Testis (tissue), 3 donors: ENCODE results near the gene ATP2B2. TPM values are rescaled to one million over a fixed set of nuclear protein-coding genes. Genes with fewer than 3 reads are reported as not detected.

ENCODE experiments used
- DNase-seq: peaks from one replicate; pipeline ENCODE4 v3.0.0-alpha.2; 2019
- H3K27ac ChIP-seq, 2 donors: fragments of 200-600 bp; sonication (generic); one replicate each; pipeline ENCODE4 v1.5.1; 2019
- H3K27me3 ChIP-seq: fragments of 200-600 bp; sonication (generic); one replicate; pipeline ENCODE4 v1.5.1; 2019
- H3K36me3 ChIP-seq: fragments of 200-600 bp; sonication (generic); one replicate; pipeline ENCODE4 v1.5.1; 2017; ENCODE audit warnings: low read depth; ENCODE audit errors: missing control alignments
- H3K4me1 ChIP-seq: fragments of 200-600 bp; sonication (generic); one replicate; pipeline ENCODE4 v1.5.1; 2019
- H3K4me3 ChIP-seq, 2 donors: fragments of 200-600 bp; sonication (generic); one replicate each; pipeline ENCODE4 v1.5.1; 2017 to 2019
- H3K9me3 ChIP-seq: fragments of 200-600 bp; sonication (generic); one replicate; pipeline ENCODE4 v1.5.1; 2017
- POLR2A ChIP-seq: fragments of 450-650 bp; IDR thresholded peaks from one replicate; pipeline ENCODE4 v1.6.1; 2017; ENCODE audit warnings: antibody characterized with exemption, mild to moderate bottlenecking, moderate library complexity
- WGBS, 2 donors: methylation state at CpG; one replicate each; pipeline ENCODE4 v1.1.5; 2018; 5-methylcytosine and 5-hydroxymethylcytosine counted together
- intact Hi-C: fragments of 100-400 bp; cut with DNase I; formaldehyde crosslinking; loops from one replicate; pipeline ENCODE4 v1.15.1; 2023; ENCODE audit warnings: low total_unique reads
- microRNA counts, 2 donors: library from miRNA; unstranded; fragments of <30 nt; microRNA quantifications; one replicate each; lab custom pipeline; 2016
- microRNA-seq, 2 donors: library from miRNA; unstranded; fragments of <30 nt; microRNA quantifications; one replicate each; pipeline ENCODE4, GENCODE V29; 2016; ENCODE audit warnings: borderline number of aligned reads in 2 of 2, borderline replicate concordance in 1 of 2
- polyA plus RNA-seq: library from polyadenylated mRNA; stranded (reverse); fragments of 350-450 nt; fragmentation: Illumina TruSeq; extraction: RNeasy Lipid Tissue Mini Kit (QIAGEN cat#74804); gene quantifications from one replicate; pipeline ENCODE4 v1.2.3, GENCODE V29; 2014; ENCODE audit warnings: low read depth, low replicate concordance; ENCODE audit not compliant: insufficient read depth
- small RNA-seq, 2 donors: library from RNA; depleted of rRNA; stranded (forward); fragments of <200 nt; gene quantifications; one replicate each; pipeline ENCODE3, GENCODE V24; 2016
- total RNA-seq, 2 donors: library from RNA; depleted of rRNA; stranded (reverse); fragments of >200 nt; gene quantifications; one replicate each; pipeline ENCODE4 v1.2.3, GENCODE V29; 2016
- TF ChIP-seq, protein P1 (sequence below), 3 experiments: fragments of 450-650 bp in 2 of 3; fragments of 200-600 bp in 1 of 3; sonication (generic) in 1 of 3; IDR thresholded peaks; one replicate each; pipeline ENCODE4 v1.5.1; 2016 to 2019; ENCODE audit warnings: antibody characterized with exemption in 3 of 3, mild to moderate bottlenecking in 2 of 3, moderate library complexity in 1 of 3

ATP2B2 gene
- total and polyA plus RNA-seq, 3 donors from 2014 or later = 1.1 to 2.9 (median 1.8) TPM

GRCh38 chr3:10279384-10280176 is 225.8 kb downstream of the ATP2B2 start:
- Histone ChIP-seq H3K4me3 (no peak overlapping the region), H3K36me3 (no peaks in the 10 kb centered on the region), H3K4me1 (no peaks in the 10 kb centered on the region), H3K9me3 (no peaks in the 10 kb centered on the region), H3K27me3 (no peaks in the 10 kb centered on the region), H3K27ac (no peak overlapping the region)
- DNase-seq = no peak
- intact Hi-C loops = no loop called here
- WGBS, 2 donors = 82 to 90% methylated on average over 13 of the region's 13 CpGs
- TF ChIP-seq POLR2A = no peak
- TF ChIP-seq, protein P1, sequence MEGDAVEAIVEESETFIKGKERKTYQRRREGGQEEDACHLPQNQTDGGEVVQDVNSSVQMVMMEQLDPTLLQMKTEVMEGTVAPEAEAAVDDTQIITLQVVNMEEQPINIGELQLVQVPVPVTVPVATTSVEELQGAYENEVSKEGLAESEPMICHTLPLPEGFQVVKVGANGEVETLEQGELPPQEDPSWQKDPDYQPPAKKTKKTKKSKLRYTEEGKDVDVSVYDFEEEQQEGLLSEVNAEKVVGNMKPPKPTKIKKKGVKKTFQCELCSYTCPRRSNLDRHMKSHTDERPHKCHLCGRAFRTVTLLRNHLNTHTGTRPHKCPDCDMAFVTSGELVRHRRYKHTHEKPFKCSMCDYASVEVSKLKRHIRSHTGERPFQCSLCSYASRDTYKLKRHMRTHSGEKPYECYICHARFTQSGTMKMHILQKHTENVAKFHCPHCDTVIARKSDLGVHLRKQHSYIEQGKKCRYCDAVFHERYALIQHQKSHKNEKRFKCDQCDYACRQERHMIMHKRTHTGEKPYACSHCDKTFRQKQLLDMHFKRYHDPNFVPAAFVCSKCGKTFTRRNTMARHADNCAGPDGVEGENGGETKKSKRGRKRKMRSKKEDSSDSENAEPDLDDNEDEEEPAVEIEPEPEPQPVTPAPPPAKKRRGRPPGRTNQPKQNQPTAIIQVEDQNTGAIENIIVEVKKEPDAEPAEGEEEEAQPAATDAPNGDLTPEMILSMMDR (IDR thresholded peaks at IDR 0.05) = no peak

- intact Hi-C loops = no loop called here
- DNase-seq = no peak
- Histone ChIP-seq H3K9me3 (no peaks in the 10 kb centered on the region), H3K36me3 (no peaks in the 10 kb centered on the region), H3K4me1 (peaks cover 6% of the 10 kb centered on the region), H3K4me3 (no peak overlapping the region), H3K27ac (no peak overlapping the region), H3K27me3 (no peaks in the 10 kb centered on the region)
- WGBS, 2 donors = 100% methylated on average over 1 of the region's 1 CpG; no CpG with 5 or more reads in 1 of the 2 donors
- TF ChIP-seq, protein P1 (IDR thresholded peaks at IDR 0.05) = no peak
- TF ChIP-seq POLR2A = no peak
Measured at GRCh38 chr3:10278501-10278900, 226.9 kb downstream of the ATP2B2 start.

DNA sequence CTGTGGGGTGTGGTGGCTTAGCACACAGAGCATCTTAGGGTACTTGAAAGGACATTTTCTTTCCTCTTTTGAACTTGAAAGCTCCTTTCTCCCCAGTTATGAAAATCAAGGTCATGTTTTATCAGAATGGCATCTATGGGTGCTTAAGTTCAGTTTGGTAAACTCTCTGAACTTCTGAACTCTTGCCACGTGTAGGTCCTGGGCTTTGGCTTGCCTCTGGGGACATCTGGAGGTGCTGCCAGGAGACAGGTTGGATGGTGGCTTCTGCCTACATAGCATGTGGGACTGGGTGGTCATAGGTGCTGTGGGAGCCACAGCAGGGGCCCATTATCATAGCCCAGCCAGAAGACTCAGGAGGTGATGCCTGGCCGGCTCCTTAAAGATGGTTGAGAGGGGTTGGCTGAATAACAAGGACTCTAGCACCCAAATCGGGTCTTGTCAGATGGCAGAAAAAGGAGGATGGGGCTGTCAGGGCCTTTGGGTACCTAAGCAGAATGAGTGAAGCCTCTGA is 228.2 kb downstream of the ATP2B2 start:
- H3K4me3 ChIP-seq = no peak overlapping the region
- no peaks in the 10 kb centered on the region for H3K36me3 ChIP-seq
- 83 to 89% methylated on average over 3 of the region's 3 CpGs for WGBS, 2 donors
- no peak for TF ChIP-seq POLR2A
- TF ChIP-seq, protein P1 (IDR thresholded peaks at IDR 0.05) = no peak
- H3K4me1 ChIP-seq = peaks cover 6% of the 10 kb centered on the region
- intact Hi-C loops = no loop called here
- H3K9me3 ChIP-seq = no peaks in the 10 kb centered on the region
- DNase-seq = no peak
- no peaks in the 10 kb centered on the region for H3K27me3 ChIP-seq
- no peak overlapping the region for H3K27ac ChIP-seq

DNA sequence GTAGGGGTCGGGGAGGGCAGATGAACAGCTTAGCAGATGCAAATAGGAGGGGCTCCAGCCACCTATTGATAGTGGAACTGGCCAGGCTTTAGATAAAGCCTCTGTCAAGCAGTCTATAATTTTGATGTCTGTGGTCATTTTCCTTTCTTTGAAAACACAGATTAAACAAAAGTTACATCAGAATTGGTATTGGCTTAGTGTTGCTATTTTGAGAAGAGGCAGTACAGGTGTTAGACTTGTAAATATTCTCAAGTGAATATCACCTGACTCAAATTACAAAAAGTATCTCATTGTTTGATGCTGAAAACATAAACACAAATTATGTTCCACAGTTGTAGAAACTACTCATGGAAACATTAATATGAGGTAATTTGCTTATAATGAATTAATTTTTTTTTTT is 230.8 kb downstream of the ATP2B2 start:
- Histone ChIP-seq H3K4me3 (no peak overlapping the region), H3K4me1 (peaks cover 6% of the 10 kb centered on the region), H3K36me3 (no peaks in the 10 kb centered on the region), H3K27ac (no peak overlapping the region), H3K9me3 (no peaks in the 10 kb centered on the region), H3K27me3 (no peaks in the 10 kb centered on the region)
- DNase-seq = no peak
- 76 to 88% methylated on average over 1 of the region's 1 CpG for WGBS, 2 donors
- intact Hi-C loops = no loop called here
- no peak for TF ChIP-seq POLR2A
- TF ChIP-seq, protein P1 (IDR thresholded peaks at IDR 0.05) = no peak

MicroRNAs within 50 kb of the gene (microRNA counts, 767-probe panel; counts per million panel counts)
- microRNA hsa-miR-378b (lab: Ali Mortazavi, UCI) = 0 to 152 counts per million in 2 donors
- 0 to 152 counts per million in 2 donors for microRNA hsa-miR-885-3p (lab: Ali Mortazavi, UCI)
- 0 to 152 counts per million in 2 donors for microRNA hsa-miR-885-5p (lab: Ali Mortazavi, UCI)

Small RNA genes within 50 kb of the gene (microRNA-seq; reads per million reads assigned to microRNA genes)
- gene MIR378B (0 reads per million in 2 donors), gene MIR885 (4.1 to 4.9 reads per million in 2 donors)

Small RNA genes within 50 kb of the gene (small RNA-seq; reads per million reads assigned to genes)
- 0 to 0.18 reads per million in 2 donors for gene MIR378B
- gene MIR885 = 0 to 0.09 reads per million in 2 donors
- gene RF02126 = 0 reads per million in 2 donors

Other genes starting within 250 kb of the ATP2B2 start
- gene GHRL, start 212.6 kb downstream of the ATP2B2 start, total RNA-seq = under 1 TPM; 0.50 to 0.87 TPM
- 1.0 TPM for gene GHRL, start 212.6 kb downstream of the ATP2B2 start, polyA plus RNA-seq
- gene SEC13, start 184.5 kb downstream of the ATP2B2 start, total RNA-seq = 100 to 1,000 TPM; 112 to 122 TPM
- 125 TPM for gene SEC13, start 184.5 kb downstream of the ATP2B2 start, polyA plus RNA-seq